CD14-positive monocyte (primary cell): Measurements from ENCODE around the gene TPCN1. TPM values are rescaled to one million over a fixed set of nuclear protein-coding genes. Genes with fewer than 3 reads are reported as not detected.

ENCODE experiments used
- DNase-seq, 3 donors: peaks; one replicate each; pipeline ENCODE4 v3.0.0-alpha.2; 2011 to 2022
- H2AFZ ChIP-seq: 2 replicates; pipeline ENCODE4 v1.6.0; 2012; ENCODE audit warnings: mild to moderate bottlenecking, low read depth, low read length, inconsistent platforms; ENCODE audit not compliant: insufficient read depth, poor library complexity, severe bottlenecking
- H3K27ac ChIP-seq, 2 donors: 1 replicate in 1 of 2; 2 replicates in 1 of 2; pipeline ENCODE4 v1.5.1; 2012 to 2013; ENCODE audit warnings: low read length in 2 of 2, control low read depth in 1 of 2, inconsistent platforms in 1 of 2, low read depth in 1 of 2, mild to moderate bottlenecking in 1 of 2
- H3K27me3 ChIP-seq, 2 donors: one replicate each; pipeline versions ENCODE4 v1.6.0 to v1.6.1; 2011 to 2013; ENCODE audit warnings: low read length in 2 of 2; ENCODE audit not compliant: control insufficient read depth in 2 of 2, insufficient read depth in 2 of 2
- H3K36me3 ChIP-seq, 2 donors: replicated peaks in 1 of 2; 1 replicate in 1 of 2; 2 replicates in 1 of 2; pipeline versions ENCODE4 v1.5.1 to v1.6.1; 2012 to 2013; ENCODE audit warnings: low read length in 2 of 2, control low read depth in 1 of 2, inconsistent platforms in 1 of 2, mild to moderate bottlenecking in 1 of 2; ENCODE audit not compliant: insufficient read depth in 2 of 2, control insufficient read depth in 1 of 2
- H3K4me1 ChIP-seq, 2 donors: 1 replicate in 1 of 2; 2 replicates in 1 of 2; pipeline versions ENCODE4 v1.5.1 to v1.6.1; 2012 to 2013; ENCODE audit warnings: low read length in 2 of 2, control low read depth in 1 of 2, inconsistent platforms in 1 of 2, mild to moderate bottlenecking in 1 of 2, moderate library complexity in 1 of 2; ENCODE audit not compliant: insufficient read depth in 2 of 2, control insufficient read depth in 1 of 2
- H3K4me2 ChIP-seq: replicated peaks from 2 replicates; pipeline ENCODE3; 2012; ENCODE audit warnings: low read length, moderate library complexity, mild to moderate bottlenecking; ENCODE audit not compliant: poor library complexity, severe bottlenecking; ENCODE audit errors: extremely low read depth
- H3K4me3 ChIP-seq, 3 experiments: fragments of 200-600 bp in 1 of 3; sonication (generic) in 1 of 3; replicated peaks in 1 of 3; 1 replicate in 2 of 3; 2 replicates in 1 of 3; pipeline ENCODE4 v1.5.1; 2011 to 2013; ENCODE audit warnings: low read length in 3 of 3, mild to moderate bottlenecking in 3 of 3, control low read depth in 2 of 3, low read depth in 2 of 3, inconsistent platforms in 1 of 3, moderate library complexity in 1 of 3
- H3K79me2 ChIP-seq: 2 replicates; pipeline ENCODE4 v1.6.0; 2012; ENCODE audit warnings: mild to moderate bottlenecking, control low read depth, inconsistent platforms, low read length, moderate library complexity; ENCODE audit not compliant: insufficient read depth
- H3K9ac ChIP-seq: 2 replicates; pipeline ENCODE4 v1.6.0; 2017; ENCODE audit warnings: low read length, mild to moderate bottlenecking; ENCODE audit not compliant: insufficient read depth, poor library complexity, severe bottlenecking
- H3K9me3 ChIP-seq, 2 donors: replicated peaks in 1 of 2; 1 replicate in 1 of 2; 2 replicates in 1 of 2; pipeline versions ENCODE4 v1.5.1 to v1.6.1; 2012 to 2013; ENCODE audit warnings: low read length in 2 of 2, control low read depth in 1 of 2; ENCODE audit not compliant: control insufficient read depth in 1 of 2, insufficient read depth in 1 of 2
- H4K20me1 ChIP-seq: 2 replicates; pipeline ENCODE4 v1.6.0; 2012; ENCODE audit warnings: mild to moderate bottlenecking, low read length, control low read depth, moderate library complexity; ENCODE audit not compliant: insufficient read depth
- H3K27ac Mint-ChIP-seq, 7 donors: one replicate each; pipeline ENCODE4 v1.8.0; 2020; ENCODE audit warnings: mild to moderate bottlenecking in 7 of 7, mixed read lengths in 7 of 7, moderate library complexity in 6 of 7, inconsistent platforms in 2 of 7
- H3K27me3 Mint-ChIP-seq, 3 donors: one replicate each; pipeline ENCODE4 v1.8.0; 2021 to 2022; ENCODE audit warnings: low read depth in 3 of 3, mild to moderate bottlenecking in 3 of 3, mixed read lengths in 3 of 3, moderate library complexity in 3 of 3, inconsistent platforms in 1 of 3
- H3K36me3 Mint-ChIP-seq, 2 donors: one replicate each; pipeline ENCODE4 v1.8.0; 2020; ENCODE audit warnings: mixed read lengths in 2 of 2, inconsistent platforms in 1 of 2, mild to moderate bottlenecking in 1 of 2
- H3K4me1 Mint-ChIP-seq: one replicate; pipeline ENCODE4 v1.8.0; 2020; ENCODE audit warnings: mild to moderate bottlenecking, mixed read lengths
- H3K4me3 Mint-ChIP-seq, 2 donors: one replicate each; pipeline ENCODE4 v1.8.0; 2020; ENCODE audit warnings: mild to moderate bottlenecking in 2 of 2, mixed read lengths in 2 of 2, moderate library complexity in 1 of 2
- H3K9me3 Mint-ChIP-seq, 7 donors: one replicate each; pipeline ENCODE4 v1.8.0; 2020 to 2022; ENCODE audit warnings: mixed read lengths in 7 of 7, mild to moderate bottlenecking in 6 of 7, moderate library complexity in 6 of 7, inconsistent platforms in 2 of 7
- CTCF ChIP-seq: fragments of 200-600 bp; IDR thresholded peaks from one replicate; pipeline ENCODE4 v1.8.0; 2022; ENCODE audit warnings: antibody characterized with exemption, mild to moderate bottlenecking
- WGBS: methylation state at CpG from one replicate; pipeline ENCODE4 v1.1.5; 2013; ENCODE audit warnings: missing lambda C conversion rate; ENCODE audit not compliant: insufficient coverage; 5-methylcytosine and 5-hydroxymethylcytosine counted together
- intact Hi-C, 2 donors: fragments of 100-400 bp; cut with micrococcal nuclease; formaldehyde crosslinking; loops; one replicate each; pipeline versions ENCODE4 v1.15.0 to v1.15.1; 2023
- polyA plus RNA-seq, 3 donors: library from polyadenylated mRNA; depleted of rRNA in 1 of 3; unstranded in 2 of 3; stranded (reverse) in 1 of 3; fragments of 300-500 nt in 2 of 3; fragments of >200 nt in 1 of 3; fragmentation: Illumina TruSeq in 2 of 3; gene quantifications; 1 replicate in 2 of 3; 2 replicates in 1 of 3; pipeline ENCODE4 v1.2.3, GENCODE V29; 2012 to 2021

Gene TPCN1
- polyA plus RNA-seq, 3 donors = 20.4 to 110 (median 34.9) TPM

- Histone ChIP-seq H3K9ac (no peak overlapping the region), H3K4me1 (peaks cover 17% of the 10 kb centered on the region in 2 donors), H3K27me3 (no peaks in the 10 kb centered on the region), H3K4me2 (no peak overlapping the region), H4K20me1 (no peaks in the 10 kb centered on the region), H3K79me2 (no peaks in the 10 kb centered on the region), H3K36me3 (peaks cover 77 to 91% of the 10 kb centered on the region in 2 donors), H2AFZ (no peak overlapping the region), H3K9me3 (no peaks in the 10 kb centered on the region), H3K4me3 (no peak overlapping the region), H3K27ac (peak overlapping the region in 1 of 2 donors; percentile 31)
- Mint-ChIP-seq H3K36me3 (peaks cover 77 to 94% of the 10 kb centered on the region in 2 donors), H3K4me1 (peaks cover 16% of the 10 kb centered on the region), H3K27ac (peak overlapping the region in 3 of 7 donors; percentile 38 to 43 (median 41)), H3K9me3 (peaks cover 0 to 1% (median 0%) of the 10 kb centered on the region in 7 donors), H3K27me3 (peaks cover 0 to 3% (median 0%) of the 10 kb centered on the region in 3 donors), H3K4me3 (no peak overlapping the region)
- intact Hi-C loops = no loop called here
- no peak for TF ChIP-seq CTCF
- WGBS = 96% methylated on average over 9 of the region's 12 CpGs
- no peak for DNase-seq
Measured at GRCh38 chr12:113269257-113269943, 48.1 kb downstream of the TPCN1 start.

GRCh38 chr12:113270709-113271009, 49.4 kb downstream of the TPCN1 start:
- H3K36me3 ChIP-seq = peaks cover 77 to 93% of the 10 kb centered on the region in 2 donors
- H3K4me3 ChIP-seq = no peak overlapping the region
- Mint-ChIP-seq H3K27ac (peak overlapping the region; percentile 23 to 88 (median 80)), H3K4me1 (peaks cover 18% of the 10 kb centered on the region), H3K27me3 (peaks cover 0 to 5% (median 0%) of the 10 kb centered on the region in 3 donors), H3K36me3 (peaks cover 80 to 95% of the 10 kb centered on the region in 2 donors), H3K4me3 (no peak overlapping the region), H3K9me3 (peaks cover 0 to 1% (median 0%) of the 10 kb centered on the region in 7 donors)
- peaks cover 17% of the 10 kb centered on the region in 2 donors for H3K4me1 ChIP-seq
- intact Hi-C loops = loop anchor here (5.0 to 10.0 kb wide), 3 partner anchors 33 to 76 kb away; no protein-coding TSS in a partner anchor
- H3K9me3 ChIP-seq = no peaks in the 10 kb centered on the region
- peak overlapping the region in 1 of 2 donors; percentile 84 for H3K27ac ChIP-seq
- WGBS = 93% methylated on average over 5 of the region's 11 CpGs
- TF ChIP-seq CTCF = no peak
- no peak for DNase-seq
- H2AFZ ChIP-seq = no peak overlapping the region
- H3K9ac ChIP-seq = no peak overlapping the region
- H4K20me1 ChIP-seq = no peaks in the 10 kb centered on the region
- no peaks in the 10 kb centered on the region for H3K79me2 ChIP-seq
- H3K27me3 ChIP-seq = no peaks in the 10 kb centered on the region
- no peak overlapping the region for H3K4me2 ChIP-seq
